ENCODE data around the gene ACMSD. TPM values are rescaled to one million over a fixed set of nuclear protein-coding genes. Genes with fewer than 3 reads are reported as not detected.

The ACMSD gene
- total and polyA plus RNA-seq, 2 of the 13 experiments (the other 11 are each of a cell fraction or from before 2014, with no cell fraction given) = not detected

GRCh38 chr2:134917888-134918525 lies 79.6 kb downstream of the ACMSD start (continued):
- TF ChIP-seq ZNF513 (CRISPR knock-in tag; conservative IDR thresholded peaks at IDR 0.05) (no peak), ARNT (IDR thresholded peaks at IDR 0.05) (no peak), BCL6 (CRISPR knock-in tag; IDR thresholded peaks at IDR 0.05) (no peak; the same call in 1 of the 2 replicates), NAIF1 (CRISPR knock-in tag; IDR thresholded peaks at IDR 0.05; ENCODE audit: borderline replicate concordance) (peak; percentile 44; the same call in 1 of the 2 replicates), IRF1 (CRISPR knock-in tag; IDR thresholded peaks at IDR 0.05; ENCODE audit: low read depth) (peak; percentile 9; the same call in 1 of the 2 replicates), ZNF362 (CRISPR knock-in tag; IDR thresholded peaks at IDR 0.05; ENCODE audit: borderline replicate concordance) (no peak), ZNF660 (CRISPR knock-in tag; IDR thresholded peaks at IDR 0.05; ENCODE audit: borderline replicate concordance, low read depth) (no peak), ZIK1 (CRISPR knock-in tag; IDR thresholded peaks at IDR 0.05; ENCODE audit: borderline replicate concordance, low read depth) (no peak), U2AF1 (optimal IDR thresholded peaks at IDR 0.05; ENCODE audit: low read depth, low read length) (no peak), ZSCAN20 (CRISPR knock-in tag; IDR thresholded peaks at IDR 0.05; ENCODE audit: borderline replicate concordance) (peak; percentile 84; the same call in 1 of the 2 replicates), SNRNP70 (IDR thresholded peaks at IDR 0.05; ENCODE audit: low read depth, low read length) (no peak), THAP7 (CRISPR knock-in tag; IDR thresholded peaks at IDR 0.05) (no peak; the same call in 1 of the 2 replicates), ZNF879 (CRISPR knock-in tag; IDR thresholded peaks at IDR 0.05) (0 out of 2 replicates have a peak, but pooled peaks have one; percentile 32), XRCC5 (optimal IDR thresholded peaks at IDR 0.05; ENCODE audit: low read length) (no peak), ZNF768 (CRISPR knock-in tag; IDR thresholded peaks at IDR 0.05) (peak; percentile 72), ZNF747 (CRISPR knock-in tag; IDR thresholded peaks at IDR 0.05; ENCODE audit: borderline replicate concordance) (peak; percentile 48; the same call in 1 of the 2 replicates), FOXJ3 (CRISPR knock-in tag; IDR thresholded peaks at IDR 0.05; ENCODE audit: borderline replicate concordance) (no peak), ZNF331 (CRISPR knock-in tag; IDR thresholded peaks at IDR 0.05) (no peak; the same call in 1 of the 2 replicates), MXI1 (IDR thresholded peaks at IDR 0.05; ENCODE audit: borderline replicate concordance, low read depth, low read length) (0 out of 3 replicates have a peak, but pooled peaks have one; percentile 68), ZBTB43 (CRISPR knock-in tag; conservative IDR thresholded peaks at IDR 0.05) (peak; percentile 32; the same call in 1 of the 2 replicates), MIER2 (CRISPR knock-in tag; IDR thresholded peaks at IDR 0.05) (no peak; the same call in 1 of the 2 replicates), ZBTB7A (CRISPR knock-in tag; IDR thresholded peaks at IDR 0.05) (no peak), HMG20A (CRISPR knock-in tag; IDR thresholded peaks at IDR 0.05; ENCODE audit: borderline replicate concordance) (no peak)
